Activated CD8-positive, alpha-beta T cell treated with anti-CD3 and anti-CD28 coated beads for 36 hours (primary cell): ENCODE data around the gene HTR3A. TPM values are rescaled to one million over a fixed set of nuclear protein-coding genes. Genes with fewer than 3 reads are reported as not detected.

Experiments used
- ATAC-seq: fragments of 200-7000 bp; cut with Tn5 transposase; one replicate; pipeline ENCODE4 v1.10.0; 2021; ENCODE audit warnings: mild to moderate bottlenecking, moderate library complexity
- CTCF ChIA-PET: fragments of 350-600 bp; sonication (Branson Sonifier 250); formaldehyde crosslinking; loops from one replicate; lab custom pipeline; 2021; ENCODE audit warnings: antibody characterized with exemption; lab: Charles Lee
- POLR2A ChIA-PET: fragments of 350-600 bp; sonication (Branson Sonifier 250); formaldehyde crosslinking; loops from one replicate; lab custom pipeline; 2021; ENCODE audit warnings: antibody characterized with exemption; lab: Charles Lee
- DNase-seq: peaks from one replicate; pipeline ENCODE4 v3.0.0-alpha.2; 2020
- H3K27ac Mint-ChIP-seq: one replicate; pipeline ENCODE4 v1.8.0; 2021; ENCODE audit warnings: mild to moderate bottlenecking, mixed read lengths
- H3K27me3 Mint-ChIP-seq: one replicate; pipeline ENCODE4 v1.8.0; 2021; ENCODE audit warnings: mixed read lengths
- H3K36me3 Mint-ChIP-seq: one replicate; pipeline ENCODE4 v1.8.0; 2021; ENCODE audit warnings: low read depth, mixed read lengths
- H3K4me1 Mint-ChIP-seq: one replicate; pipeline ENCODE4 v1.8.0; 2021; ENCODE audit warnings: low read depth, mixed read lengths
- H3K4me3 Mint-ChIP-seq: one replicate; pipeline ENCODE4 v1.8.0; 2021; ENCODE audit warnings: mild to moderate bottlenecking, moderate library complexity, mixed read lengths
- H3K9me3 Mint-ChIP-seq: one replicate; pipeline ENCODE4 v1.8.0; 2021; ENCODE audit warnings: mixed read lengths
- CTCF ChIP-seq: fragments of 200-600 bp; IDR thresholded peaks from one replicate; pipeline ENCODE4 v1.8.0; 2022; ENCODE audit warnings: antibody characterized with exemption, mild to moderate bottlenecking
- intact Hi-C: fragments of 100-400 bp; cut with micrococcal nuclease; formaldehyde crosslinking; loops from one replicate; pipeline ENCODE4 v1.10.0; 2022
- total RNA-seq, 2 experiments: library from RNA; stranded (reverse); gene quantifications; one replicate each; pipeline ENCODE4 v1.2.3, GENCODE V29; 2021

HTR3A gene
- total RNA-seq, 2 experiments from 2014 or later, result not detected

- DNase-seq (no peak), ATAC-seq (no peak)
- CTCF ChIA-PET, result interaction anchor here (0.8 to 9.8 kb wide), 6 partner anchors 10 to 277 kb away, joined by 3 to 168 read pairs (median 4); no protein-coding TSS in a partner anchor
- H3K27me3 Mint-ChIP-seq, result peaks cover 20% of the 10 kb centered on the region
- no peak for TF ChIP-seq CTCF
- no peaks in the 10 kb centered on the region for H3K9me3 Mint-ChIP-seq
- intact Hi-C loops, result loop anchor here (10.0 kb wide), 1 partner anchor 63 kb away; the partner anchor contains the start of gene ZBTB16
- H3K4me3 Mint-ChIP-seq, result no peak overlapping the region
- H3K27ac Mint-ChIP-seq, result no peak overlapping the region
- no peaks in the 10 kb centered on the region for H3K36me3 Mint-ChIP-seq
- no peaks in the 10 kb centered on the region for H3K4me1 Mint-ChIP-seq
- POLR2A ChIA-PET, result no interaction called here
These were observed 17.0 kb downstream of the HTR3A start for GRCh38 chr11:113991718-113992458.

GRCh38 chr11:113992459-113993110 is 17.7 kb downstream of the HTR3A start:
- ATAC-seq (no peak), DNase-seq (no peak)
- ChIA-PET CTCF (interaction anchor here (0.8 to 9.8 kb wide), 6 partner anchors 10 to 277 kb away, joined by 3 to 168 read pairs (median 5); no protein-coding TSS in a partner anchor), POLR2A (no interaction called here)
- intact Hi-C loops, result loop anchor here (10.0 kb wide), 1 partner anchor 62 kb away; the partner anchor contains the start of gene ZBTB16
- TF ChIP-seq CTCF, result no peak
- Mint-ChIP-seq H3K36me3 (no peaks in the 10 kb centered on the region), H3K4me1 (no peaks in the 10 kb centered on the region), H3K9me3 (no peaks in the 10 kb centered on the region), H3K27me3 (peaks cover 24% of the 10 kb centered on the region), H3K4me3 (no peak overlapping the region), H3K27ac (no peak overlapping the region)

- no peaks in the 10 kb centered on the region for H3K9me3 Mint-ChIP-seq
- peak; percentile 71 for TF ChIP-seq CTCF
- H3K4me3 Mint-ChIP-seq, result no peak overlapping the region
- CTCF ChIA-PET, result interaction anchor here (0.6 to 9.8 kb wide), 26 partner anchors 8 to 313 kb away, joined by 3 to 168 read pairs (median 4); no protein-coding TSS in a partner anchor
- H3K36me3 Mint-ChIP-seq, result no peaks in the 10 kb centered on the region
- intact Hi-C loops, result loop anchor here (1.0 to 10.0 kb wide), 2 partner anchors 60 to 267 kb away; partner anchors contain the start of gene ZBTB16
- H3K27me3 Mint-ChIP-seq, result peaks cover 24% of the 10 kb centered on the region
- ATAC-seq, result no peak
- DNase-seq, result peak; percentile 40
- POLR2A ChIA-PET, result interaction anchor here (0.6 kb wide), 1 partner anchor 175 kb away, joined by 4 read pairs; no protein-coding TSS in a partner anchor
- H3K27ac Mint-ChIP-seq, result no peak overlapping the region
- H3K4me1 Mint-ChIP-seq, result no peaks in the 10 kb centered on the region
These were observed 19.4 kb downstream of the HTR3A start for GRCh38 chr11:113994077-113994954.

GRCh38 chr11:113997473-113997872 is 22.6 kb downstream of the HTR3A start:
- no peak for DNase-seq
- Mint-ChIP-seq H3K36me3 (no peaks in the 10 kb centered on the region), H3K9me3 (no peaks in the 10 kb centered on the region), H3K4me3 (no peak overlapping the region), H3K4me1 (no peaks in the 10 kb centered on the region), H3K27ac (no peak overlapping the region), H3K27me3 (peaks cover 13% of the 10 kb centered on the region)
- CTCF ChIA-PET, result interaction anchor here (9.8 kb wide), 1 partner anchor 263 kb away, joined by 168 read pairs; no protein-coding TSS in a partner anchor
- intact Hi-C loops, result loop anchor here (10.0 kb wide), 1 partner anchor 57 kb away; the partner anchor contains the start of gene ZBTB16
- POLR2A ChIA-PET, result no interaction called here
- no peak for ATAC-seq
- no peak for TF ChIP-seq CTCF
